IMR-90 (cell line): ENCODE measurements around the gene KRT16.

Source experiments
- BHLHE40 ChIP-seq: fragments of 150-350 bp; IDR thresholded peaks from 2 replicates; pipeline ENCODE4 v1.6.1; 2016; ENCODE audit warnings: mild to moderate bottlenecking, low read depth, low read length
- CHD1 ChIP-seq: IDR thresholded peaks from 2 replicates; pipeline ENCODE4 v1.6.1; 2012; ENCODE audit warnings: low read depth, low read length, improper control_type of control experiment
- FOS ChIP-seq: fragments of 150-350 bp; IDR thresholded peaks from 2 replicates; pipeline ENCODE4 v1.6.1; 2016; ENCODE audit warnings: low read depth, low read length
- MAFK ChIP-seq: IDR thresholded peaks from 2 replicates; pipeline ENCODE4 v1.6.1; 2012; ENCODE audit warnings: low read depth, low read length, improper control_type of control experiment
- MXI1 ChIP-seq: IDR thresholded peaks from 2 replicates; pipeline ENCODE4 v1.6.1; 2012; ENCODE audit warnings: low read depth, mild to moderate bottlenecking, low read length, moderate library complexity, borderline replicate concordance
- NFE2L2 ChIP-seq: fragments of 150-350 bp; IDR thresholded peaks from 2 replicates; pipeline ENCODE4 v1.6.1; 2016; ENCODE audit warnings: low read depth, mild to moderate bottlenecking, low read length
- POLR2A ChIP-seq: IDR thresholded peaks from 2 replicates; pipeline ENCODE4 v1.6.1; 2012; ENCODE audit warnings: mild to moderate bottlenecking, low read depth, low read length
- RAD21 ChIP-seq: IDR thresholded peaks from 2 replicates; pipeline ENCODE4 v1.6.1; 2012; ENCODE audit warnings: low read length, improper control_type of control experiment
- RCOR1 ChIP-seq: IDR thresholded peaks from 2 replicates; pipeline ENCODE4 v1.6.1; 2012; ENCODE audit warnings: mild to moderate bottlenecking, low read length, improper control_type of control experiment; ENCODE audit not compliant: insufficient replicate concordance
- RFX5 ChIP-seq: IDR thresholded peaks from 2 replicates; pipeline ENCODE4 v1.8.0; 2012; ENCODE audit warnings: low read depth, mild to moderate bottlenecking, low read length, moderate library complexity
- TF ChIP-seq, protein P1 (sequence below): conservative IDR thresholded peaks from 2 replicates; pipeline ENCODE4 v1.5.1; 2012; ENCODE audit warnings: mild to moderate bottlenecking, low read depth, low read length, improper control_type of control experiment
- TF ChIP-seq, protein P2 (sequence below): fragments of 150-350 bp; IDR thresholded peaks from 2 replicates; pipeline ENCODE4 v1.6.1; 2017; ENCODE audit warnings: mild to moderate bottlenecking, antibody characterized with exemption, low read length, low read depth

DNA sequence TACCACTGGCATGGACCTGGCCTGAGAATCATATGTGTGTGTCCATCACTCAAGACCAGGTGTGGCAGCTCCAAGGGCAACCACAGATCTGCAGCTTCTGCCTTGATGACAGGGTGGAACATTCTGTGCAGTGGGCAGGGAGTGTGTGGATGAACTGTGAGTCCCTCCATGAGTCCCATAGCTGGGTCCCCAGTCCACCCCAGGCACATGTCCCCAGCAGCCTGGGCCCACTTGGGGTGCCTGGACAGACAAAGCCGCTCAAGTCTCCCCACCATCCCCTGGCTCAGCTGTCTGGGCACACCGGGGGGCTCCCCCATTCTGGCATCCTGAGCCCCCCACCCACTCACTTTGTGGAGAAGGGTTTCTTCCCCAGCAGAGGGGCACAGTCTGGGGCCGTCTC lies 4.6 kb upstream of the KRT16 start:
- no peak for TF ChIP-seq RFX5
- TF ChIP-seq, protein P1, sequence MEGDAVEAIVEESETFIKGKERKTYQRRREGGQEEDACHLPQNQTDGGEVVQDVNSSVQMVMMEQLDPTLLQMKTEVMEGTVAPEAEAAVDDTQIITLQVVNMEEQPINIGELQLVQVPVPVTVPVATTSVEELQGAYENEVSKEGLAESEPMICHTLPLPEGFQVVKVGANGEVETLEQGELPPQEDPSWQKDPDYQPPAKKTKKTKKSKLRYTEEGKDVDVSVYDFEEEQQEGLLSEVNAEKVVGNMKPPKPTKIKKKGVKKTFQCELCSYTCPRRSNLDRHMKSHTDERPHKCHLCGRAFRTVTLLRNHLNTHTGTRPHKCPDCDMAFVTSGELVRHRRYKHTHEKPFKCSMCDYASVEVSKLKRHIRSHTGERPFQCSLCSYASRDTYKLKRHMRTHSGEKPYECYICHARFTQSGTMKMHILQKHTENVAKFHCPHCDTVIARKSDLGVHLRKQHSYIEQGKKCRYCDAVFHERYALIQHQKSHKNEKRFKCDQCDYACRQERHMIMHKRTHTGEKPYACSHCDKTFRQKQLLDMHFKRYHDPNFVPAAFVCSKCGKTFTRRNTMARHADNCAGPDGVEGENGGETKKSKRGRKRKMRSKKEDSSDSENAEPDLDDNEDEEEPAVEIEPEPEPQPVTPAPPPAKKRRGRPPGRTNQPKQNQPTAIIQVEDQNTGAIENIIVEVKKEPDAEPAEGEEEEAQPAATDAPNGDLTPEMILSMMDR = no peak
- TF ChIP-seq POLR2A = no peak
- no peak for TF ChIP-seq BHLHE40
- no peak for TF ChIP-seq MAFK
- no peak for TF ChIP-seq CHD1
- TF ChIP-seq, protein P2, sequence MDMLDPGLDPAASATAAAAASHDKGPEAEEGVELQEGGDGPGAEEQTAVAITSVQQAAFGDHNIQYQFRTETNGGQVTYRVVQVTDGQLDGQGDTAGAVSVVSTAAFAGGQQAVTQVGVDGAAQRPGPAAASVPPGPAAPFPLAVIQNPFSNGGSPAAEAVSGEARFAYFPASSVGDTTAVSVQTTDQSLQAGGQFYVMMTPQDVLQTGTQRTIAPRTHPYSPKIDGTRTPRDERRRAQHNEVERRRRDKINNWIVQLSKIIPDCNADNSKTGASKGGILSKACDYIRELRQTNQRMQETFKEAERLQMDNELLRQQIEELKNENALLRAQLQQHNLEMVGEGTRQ = no peak
- no peak for TF ChIP-seq MXI1
- TF ChIP-seq RAD21 = no peak
- no peak for TF ChIP-seq NFE2L2
- TF ChIP-seq RCOR1 = no peak
- no peak for TF ChIP-seq FOS
